Right lobe of liver (tissue), 4 donors: Measurements from ENCODE around the gene WDR90.

ENCODE experiments used
- POLR2A ChIP-seq: fragments of 450-650 bp; IDR thresholded peaks from one replicate; pipeline ENCODE4 v1.6.1; 2017; ENCODE audit warnings: antibody characterized with exemption, mild to moderate bottlenecking
- TF ChIP-seq, protein P1 (sequence below), 4 donors: fragments of 200-600 bp in 3 of 4; fragments of 450-650 bp in 1 of 4; IDR thresholded peaks; one replicate each; pipeline versions ENCODE4 v1.5.1 to v1.8.0; 2016 to 2022; ENCODE audit warnings: antibody characterized with exemption in 4 of 4, mild to moderate bottlenecking in 2 of 4
- donor health status: DM: no; HTN: no; CAD: no.
- donor health status: DM: no; HTN: no; CAD: no.
- donor health status: DM: no; HTN: yes; CAD: no.

GRCh38 chr16:654034-654433, 4.9 kb downstream of the WDR90 start:
- TF ChIP-seq, protein P1, sequence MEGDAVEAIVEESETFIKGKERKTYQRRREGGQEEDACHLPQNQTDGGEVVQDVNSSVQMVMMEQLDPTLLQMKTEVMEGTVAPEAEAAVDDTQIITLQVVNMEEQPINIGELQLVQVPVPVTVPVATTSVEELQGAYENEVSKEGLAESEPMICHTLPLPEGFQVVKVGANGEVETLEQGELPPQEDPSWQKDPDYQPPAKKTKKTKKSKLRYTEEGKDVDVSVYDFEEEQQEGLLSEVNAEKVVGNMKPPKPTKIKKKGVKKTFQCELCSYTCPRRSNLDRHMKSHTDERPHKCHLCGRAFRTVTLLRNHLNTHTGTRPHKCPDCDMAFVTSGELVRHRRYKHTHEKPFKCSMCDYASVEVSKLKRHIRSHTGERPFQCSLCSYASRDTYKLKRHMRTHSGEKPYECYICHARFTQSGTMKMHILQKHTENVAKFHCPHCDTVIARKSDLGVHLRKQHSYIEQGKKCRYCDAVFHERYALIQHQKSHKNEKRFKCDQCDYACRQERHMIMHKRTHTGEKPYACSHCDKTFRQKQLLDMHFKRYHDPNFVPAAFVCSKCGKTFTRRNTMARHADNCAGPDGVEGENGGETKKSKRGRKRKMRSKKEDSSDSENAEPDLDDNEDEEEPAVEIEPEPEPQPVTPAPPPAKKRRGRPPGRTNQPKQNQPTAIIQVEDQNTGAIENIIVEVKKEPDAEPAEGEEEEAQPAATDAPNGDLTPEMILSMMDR (IDR thresholded peaks at IDR 0.05) = no peak
- TF ChIP-seq POLR2A = no peak
